HG03060 (cell line): ENCODE measurements around the gene TTC32.
"Not testable (repeated sequence)": the region's sequence is repeated elsewhere in the genome, so short reads cannot be mapped to it uniquely, and the experiment has no call there.

Experiments
- ATAC-seq: cut with Tn5 transposase; IDR thresholded peaks from one replicate; pipeline ENCODE4 v1.9.1; 2021; ENCODE audit warnings: low read depth, moderate number of reproducible peaks; ENCODE audit not compliant: unreplicated experiment

Gene TTC32

GRCh38 chr2:19899985-19900930 is 1.5 kb downstream of the TTC32 start:
- ATAC-seq = no peak

GRCh38 chr2:19898592-19899329 is 3.0 kb downstream of the TTC32 start:
- ATAC-seq = no peak

- ATAC-seq = no peak
Measured at GRCh38 chr2:19897623-19898245, 4.0 kb downstream of the TTC32 start.

DNA sequence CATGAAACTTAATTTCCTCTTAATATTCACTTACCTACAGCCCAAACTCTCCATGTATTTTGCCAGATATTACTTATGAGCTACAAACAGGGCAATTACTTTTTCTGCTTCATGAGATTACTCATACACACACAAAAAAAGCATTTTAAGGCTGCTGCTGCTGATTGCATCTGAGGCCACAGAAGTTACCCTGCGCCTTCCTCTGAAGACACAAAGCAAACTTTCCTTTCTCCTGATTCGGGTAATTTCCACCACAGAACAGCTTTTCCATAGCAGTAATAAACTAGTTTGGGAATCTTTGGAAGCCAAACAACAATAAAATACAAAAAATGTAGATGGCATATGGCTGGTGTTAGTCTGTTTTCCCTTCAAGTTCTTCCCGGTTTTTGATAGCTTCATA is 6.2 kb downstream of the TTC32 start:
- no peak for ATAC-seq

- peak; percentile 10 for ATAC-seq
Measured at GRCh38 chr2:19894134-19894792, 7.5 kb downstream of the TTC32 start.

DNA sequence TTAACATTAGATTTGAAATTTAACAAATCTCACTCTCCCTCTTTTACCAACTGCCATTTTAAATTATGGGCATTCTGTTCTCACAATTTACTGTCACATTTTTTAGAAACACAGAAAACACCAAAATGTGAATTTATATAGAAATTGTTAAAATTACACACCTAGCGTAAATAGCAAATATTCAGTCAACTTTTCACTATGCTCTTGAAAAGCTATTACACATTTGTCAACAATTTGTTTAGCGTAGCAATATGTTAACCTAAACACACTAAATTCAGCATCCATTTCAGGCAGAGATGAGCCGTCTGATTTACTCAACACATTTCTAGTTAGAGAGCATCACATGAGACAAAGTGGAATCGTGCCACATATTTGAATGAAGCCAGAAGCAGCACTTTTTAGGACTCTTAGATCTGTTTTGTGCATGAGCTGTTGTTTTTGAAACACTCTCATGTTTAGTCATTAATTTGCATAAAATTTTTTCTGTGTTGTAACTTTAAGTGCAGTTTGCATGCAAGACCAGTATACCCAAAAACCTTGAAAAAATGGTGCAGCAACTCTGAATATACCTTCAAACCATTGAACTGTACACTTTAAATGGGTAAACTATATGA is 8.2 kb downstream of the TTC32 start:
- ATAC-seq = peak; percentile 84

DNA sequence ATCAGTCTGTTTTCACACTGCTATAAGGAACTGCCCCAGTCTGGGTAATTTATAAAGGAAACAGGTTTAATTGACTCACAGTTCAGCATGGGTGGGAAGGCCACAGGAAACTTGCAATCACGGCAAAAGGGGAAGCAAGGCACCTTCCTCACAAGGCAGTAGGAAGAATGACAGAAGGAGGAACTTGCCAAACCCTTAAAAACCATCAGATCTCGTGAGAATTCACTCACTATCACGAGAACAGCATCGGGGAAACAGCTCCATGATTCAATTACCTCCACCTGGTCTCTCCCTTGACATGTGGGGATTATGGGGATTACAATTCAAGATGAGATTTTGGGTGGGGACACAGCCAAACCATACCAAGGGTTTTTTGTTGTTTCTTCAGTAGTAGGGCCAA is 9.8 kb downstream of the TTC32 start:
- not testable (repeated sequence) for ATAC-seq

DNA sequence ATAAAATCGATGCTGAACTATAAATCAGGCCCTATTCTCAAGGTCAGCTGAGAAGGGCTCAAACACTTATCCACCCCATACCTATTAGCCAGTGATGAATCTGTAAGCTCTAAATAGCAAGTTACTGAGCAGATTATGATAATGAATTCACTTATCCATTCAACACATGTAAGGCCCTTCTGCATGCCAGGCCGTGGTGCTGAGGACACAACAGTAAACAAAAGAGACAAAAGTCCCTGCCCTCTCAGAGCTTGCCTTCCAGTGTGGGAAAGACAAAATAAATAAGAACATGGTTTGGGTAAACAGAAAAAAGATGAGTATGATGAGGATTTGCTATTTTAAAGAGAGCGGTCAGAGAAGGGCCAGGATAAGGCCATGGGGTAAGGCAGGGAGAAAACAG is 11.7 kb downstream of the TTC32 start:
- ATAC-seq = no peak

- no peak for ATAC-seq
Measured at GRCh38 chr2:19888831-19889230, 13.0 kb downstream of the TTC32 start.

- ATAC-seq = no peak
Measured at GRCh38 chr2:19887510-19887909, 14.3 kb downstream of the TTC32 start.

GRCh38 chr2:19886261-19886660 is 15.5 kb downstream of the TTC32 start:
- ATAC-seq = no peak

DNA sequence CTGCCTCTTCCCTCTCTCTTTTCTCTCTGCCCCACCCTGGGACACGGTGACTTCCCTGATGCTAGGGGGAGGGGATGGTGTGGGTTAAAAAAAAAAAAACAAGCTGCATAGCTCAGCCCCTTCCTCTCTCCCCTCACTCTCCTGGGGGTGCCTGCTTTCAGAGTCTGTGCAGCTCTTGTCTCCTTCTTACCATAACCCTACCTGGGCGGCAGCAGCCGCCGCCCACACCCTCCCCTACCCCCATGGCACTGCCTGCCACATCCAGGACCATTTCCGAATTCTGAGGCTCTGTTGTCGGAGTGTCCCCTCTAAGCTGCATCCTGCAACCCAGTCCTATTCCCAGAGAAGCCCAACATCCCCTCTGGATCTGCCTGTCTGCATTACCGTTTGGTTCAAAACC is 16.0 kb downstream of the TTC32 start:
- ATAC-seq = no peak

- ATAC-seq = no peak
Measured at GRCh38 chr2:19883971-19884720, 17.6 kb downstream of the TTC32 start.

DNA sequence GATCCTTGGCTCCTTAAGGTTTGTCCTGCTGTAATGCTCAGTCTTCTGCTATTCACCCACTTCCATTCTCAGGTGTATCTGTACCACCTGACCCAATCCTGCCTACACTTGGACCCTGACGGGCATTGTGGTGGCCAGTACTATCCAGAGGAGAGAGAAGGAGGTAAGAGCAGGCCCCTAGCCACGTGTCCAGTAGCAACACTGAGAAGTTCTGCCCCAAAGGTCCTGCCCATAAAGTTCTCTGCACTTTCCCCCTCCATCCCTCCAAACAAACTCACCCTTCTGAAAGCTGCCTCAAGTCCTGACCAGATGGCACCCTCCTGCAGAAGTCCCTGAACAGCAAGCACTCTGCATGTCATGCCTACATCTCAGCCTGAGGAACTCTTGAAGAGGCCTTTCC is 18.3 kb downstream of the TTC32 start:
- no peak for ATAC-seq

DNA sequence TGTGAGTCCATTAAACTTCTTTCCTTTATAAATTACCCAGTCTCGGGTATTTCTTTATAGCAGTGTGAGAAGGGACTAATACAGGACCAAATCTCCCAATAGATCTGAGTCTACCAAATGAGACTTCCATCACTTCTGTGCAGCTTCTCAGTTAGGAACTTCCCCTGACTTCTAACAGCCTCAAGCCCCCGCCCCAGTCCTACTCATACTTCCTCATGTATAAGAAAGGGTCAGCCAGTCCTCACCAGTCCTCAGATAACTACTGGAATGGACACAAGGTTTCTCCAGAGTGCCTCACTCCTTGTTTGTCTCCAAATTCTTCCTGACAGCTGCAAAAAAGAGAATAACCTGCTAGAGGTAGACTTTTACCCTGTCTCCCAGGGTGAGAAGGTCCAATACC is 19.5 kb downstream of the TTC32 start:
- no peak for ATAC-seq

GRCh38 chr2:19881908-19882265 is 19.9 kb downstream of the TTC32 start:
- ATAC-seq = no peak

DNA sequence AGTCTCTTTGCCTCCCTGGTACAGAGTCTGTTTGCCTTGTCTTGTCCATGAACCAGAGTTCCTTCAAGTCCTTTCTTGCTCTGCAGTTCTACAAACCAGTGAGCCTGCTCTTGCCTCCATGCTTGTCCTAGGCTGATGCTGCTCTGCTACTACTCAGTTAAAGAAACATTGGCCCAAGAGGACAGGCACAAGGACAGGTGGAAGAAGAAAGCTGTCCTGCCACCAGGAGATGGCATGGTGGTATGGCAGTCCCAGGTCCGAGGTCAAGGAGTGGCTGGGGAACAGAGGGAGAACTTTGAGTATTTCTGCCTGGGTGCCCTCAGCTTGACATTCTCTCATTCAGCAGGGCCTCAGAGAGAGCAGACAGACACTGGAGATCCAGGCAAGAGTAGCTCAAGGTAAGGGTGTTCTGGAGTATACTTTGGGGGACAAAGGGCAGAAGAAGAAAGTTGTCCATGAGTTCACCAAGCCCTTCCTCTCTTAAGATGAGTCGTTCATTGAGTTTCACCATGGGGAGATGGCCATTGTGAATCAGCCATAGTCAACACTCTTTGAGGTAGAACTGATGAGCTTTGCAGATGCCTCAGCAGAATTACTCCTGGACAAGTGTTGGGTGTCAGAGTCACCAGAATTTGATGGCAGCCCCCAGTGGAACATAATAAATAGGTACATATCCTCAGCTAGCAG is 20.4 kb downstream of the TTC32 start:
- ATAC-seq = no peak

DNA sequence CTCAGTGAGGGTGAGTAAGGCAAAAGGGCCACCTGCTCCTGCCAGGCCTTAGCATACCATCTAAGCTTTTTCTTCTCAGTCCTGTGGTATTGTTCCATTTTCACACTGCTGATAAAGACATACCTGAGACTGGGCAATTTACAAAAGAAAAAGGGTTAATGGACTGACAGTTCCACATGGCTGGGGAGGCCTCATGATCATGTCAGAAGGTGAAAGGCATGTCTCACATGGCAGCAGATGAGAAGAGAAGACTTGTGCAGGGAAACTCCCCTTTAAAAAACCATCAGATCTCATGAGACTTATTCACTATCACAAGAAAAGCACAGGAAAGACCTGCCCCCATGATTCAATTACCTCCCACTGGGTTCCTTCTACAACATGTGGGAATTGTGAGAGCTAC is 21.6 kb downstream of the TTC32 start:
- ATAC-seq = not testable (repeated sequence)

DNA sequence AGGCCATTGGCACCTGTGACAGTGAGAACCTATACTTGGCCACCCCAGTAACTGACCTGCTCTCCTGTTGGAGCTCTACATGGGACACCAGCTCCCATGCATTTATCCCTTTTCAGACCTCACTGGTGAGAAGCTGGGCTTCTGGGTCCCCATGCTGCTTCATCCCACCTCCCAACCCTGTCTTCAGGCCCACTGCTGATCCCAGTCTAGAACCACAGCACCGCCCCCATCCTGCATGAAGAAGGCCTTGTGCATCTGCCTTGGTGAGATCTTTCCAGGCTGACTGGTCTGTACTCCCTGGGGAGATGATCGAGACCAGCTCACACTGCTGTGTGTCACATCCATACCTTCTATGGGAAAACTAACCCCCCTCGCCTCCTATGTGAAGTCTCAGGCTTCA is 22.7 kb downstream of the TTC32 start:
- no peak for ATAC-seq
